Choroid plexus epithelial cell (primary cell): ENCODE measurements around the gene GRB10.

Experiments
- DNase-seq: peaks from one replicate; pipeline ENCODE4 v3.0.0-alpha.2; 2010; ENCODE audit warnings: low read depth
- H3K4me3 ChIP-seq: 2 replicates; pipeline ENCODE4 v1.5.1; 2011; ENCODE audit warnings: low read depth, mild to moderate bottlenecking, control low read depth, low read length, moderate library complexity
- TF ChIP-seq, protein P1 (sequence below): conservative IDR thresholded peaks from 2 replicates; pipeline ENCODE4 v1.5.1; 2011; ENCODE audit warnings: low read depth, mild to moderate bottlenecking, control low read depth, inconsistent platforms, low read length, moderate library complexity

GRB10 gene

DNA sequence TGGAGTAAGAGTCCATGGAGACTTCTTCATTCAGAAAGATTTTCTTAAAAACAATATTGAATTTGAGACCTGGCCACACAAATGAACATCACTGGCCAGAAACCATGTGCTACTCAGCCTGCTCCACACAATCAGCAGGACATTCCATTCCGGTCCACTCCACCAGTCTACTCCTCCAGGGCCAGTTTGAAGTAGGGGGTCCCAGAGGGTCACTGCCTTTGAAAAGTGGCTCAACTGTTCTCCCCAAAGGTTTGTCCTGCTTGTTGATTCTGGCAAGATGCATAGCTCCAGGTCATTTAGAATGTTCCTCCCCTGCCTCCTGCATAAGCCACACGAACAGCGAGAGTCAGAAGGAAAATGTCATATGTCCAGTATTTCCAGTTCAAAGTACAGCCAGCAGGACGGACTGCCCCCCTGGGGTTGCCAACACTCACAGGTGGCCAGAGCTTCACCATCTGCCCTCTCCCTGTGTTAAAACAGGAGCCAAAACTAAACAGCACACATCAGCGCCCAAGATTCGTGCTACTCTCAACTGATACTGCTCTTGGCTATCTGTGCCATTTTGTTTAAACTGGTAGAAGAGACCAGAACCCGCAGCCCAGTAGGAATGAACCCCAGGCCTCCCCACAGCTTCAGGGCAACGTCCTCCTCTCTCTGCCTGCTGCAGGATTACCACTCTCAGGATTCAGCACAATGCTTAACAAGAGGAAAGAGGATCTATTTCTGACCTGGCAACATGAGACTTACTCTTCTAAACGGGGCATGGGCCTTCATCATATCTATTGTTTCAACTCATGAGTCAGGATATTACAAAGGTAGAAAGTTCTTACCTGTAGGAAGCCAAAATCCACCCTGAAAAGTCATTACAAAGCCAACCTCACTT lies 11.3 kb downstream of the GRB10 start:
- H3K4me3 ChIP-seq = no peak overlapping the region
- peak; percentile 43 for DNase-seq
- TF ChIP-seq, protein P1, sequence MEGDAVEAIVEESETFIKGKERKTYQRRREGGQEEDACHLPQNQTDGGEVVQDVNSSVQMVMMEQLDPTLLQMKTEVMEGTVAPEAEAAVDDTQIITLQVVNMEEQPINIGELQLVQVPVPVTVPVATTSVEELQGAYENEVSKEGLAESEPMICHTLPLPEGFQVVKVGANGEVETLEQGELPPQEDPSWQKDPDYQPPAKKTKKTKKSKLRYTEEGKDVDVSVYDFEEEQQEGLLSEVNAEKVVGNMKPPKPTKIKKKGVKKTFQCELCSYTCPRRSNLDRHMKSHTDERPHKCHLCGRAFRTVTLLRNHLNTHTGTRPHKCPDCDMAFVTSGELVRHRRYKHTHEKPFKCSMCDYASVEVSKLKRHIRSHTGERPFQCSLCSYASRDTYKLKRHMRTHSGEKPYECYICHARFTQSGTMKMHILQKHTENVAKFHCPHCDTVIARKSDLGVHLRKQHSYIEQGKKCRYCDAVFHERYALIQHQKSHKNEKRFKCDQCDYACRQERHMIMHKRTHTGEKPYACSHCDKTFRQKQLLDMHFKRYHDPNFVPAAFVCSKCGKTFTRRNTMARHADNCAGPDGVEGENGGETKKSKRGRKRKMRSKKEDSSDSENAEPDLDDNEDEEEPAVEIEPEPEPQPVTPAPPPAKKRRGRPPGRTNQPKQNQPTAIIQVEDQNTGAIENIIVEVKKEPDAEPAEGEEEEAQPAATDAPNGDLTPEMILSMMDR = no peak

GRCh38 chr7:50768485-50769474 lies 13.9 kb downstream of the GRB10 start:
- no peak overlapping the region for H3K4me3 ChIP-seq
- TF ChIP-seq, protein P1 = no peak
- no peak for DNase-seq

- TF ChIP-seq, protein P1 = no peak
- no peak for DNase-seq
- no peak overlapping the region for H3K4me3 ChIP-seq
These were observed 15.9 kb downstream of the GRB10 start for GRCh38 chr7:50766849-50767207.

DNA sequence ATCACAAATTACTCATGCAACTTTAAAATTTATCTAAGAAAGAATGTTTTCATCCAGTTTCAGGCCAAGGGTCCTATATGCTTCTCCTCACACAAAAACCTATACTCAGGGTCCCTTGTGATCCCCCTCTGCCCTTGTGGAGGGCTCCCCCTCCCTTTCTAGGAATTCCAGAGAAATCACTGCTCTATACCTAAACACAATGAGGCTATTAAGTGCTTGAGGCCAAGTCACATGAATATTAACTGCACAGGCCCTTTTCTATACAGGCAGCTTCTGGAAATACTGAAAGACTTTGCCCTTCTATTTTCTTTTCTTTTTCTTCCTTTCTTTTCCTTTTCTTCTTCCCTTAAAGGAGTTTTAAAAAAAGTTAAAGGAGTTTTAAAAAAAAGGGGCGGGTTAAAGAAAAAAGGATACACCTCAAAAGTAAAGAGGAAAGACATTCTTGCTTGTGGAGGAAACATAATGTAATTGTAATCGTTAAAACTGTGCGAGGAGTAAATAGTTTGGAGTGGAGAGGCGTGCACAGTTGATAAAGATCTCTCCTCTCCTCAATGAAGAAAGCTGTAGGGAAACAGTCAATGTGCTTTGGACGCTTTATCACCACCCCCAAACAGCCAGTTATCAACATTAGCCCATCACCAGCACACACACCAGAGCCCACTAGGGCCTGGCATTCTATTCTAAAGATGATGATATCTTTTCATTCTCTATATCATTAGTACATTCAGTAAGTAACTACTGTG lies 16.4 kb downstream of the GRB10 start:
- TF ChIP-seq, protein P1 = no peak
- H3K4me3 ChIP-seq = no peak overlapping the region
- no peak for DNase-seq

DNA sequence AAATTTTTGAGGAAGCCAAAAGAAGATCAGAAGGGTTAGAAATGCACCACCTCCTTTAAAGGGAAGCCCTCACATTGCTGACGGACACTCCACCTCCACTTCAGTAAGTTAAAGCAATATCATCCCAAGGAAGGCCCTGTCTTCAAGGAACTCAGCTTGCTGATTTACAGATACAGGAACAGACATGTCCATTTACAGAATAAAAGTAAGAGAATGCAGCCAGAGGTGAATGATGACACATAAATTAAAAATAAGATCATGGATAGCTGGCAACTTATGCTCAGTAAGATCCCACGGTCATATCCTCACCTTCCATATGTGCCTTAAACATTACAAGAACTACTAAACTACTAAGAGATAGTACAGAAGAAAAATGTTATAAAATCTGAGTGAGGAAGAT lies 20.4 kb downstream of the GRB10 start:
- TF ChIP-seq, protein P1 = no peak
- DNase-seq = no peak
- H3K4me3 ChIP-seq = no peak overlapping the region

DNA sequence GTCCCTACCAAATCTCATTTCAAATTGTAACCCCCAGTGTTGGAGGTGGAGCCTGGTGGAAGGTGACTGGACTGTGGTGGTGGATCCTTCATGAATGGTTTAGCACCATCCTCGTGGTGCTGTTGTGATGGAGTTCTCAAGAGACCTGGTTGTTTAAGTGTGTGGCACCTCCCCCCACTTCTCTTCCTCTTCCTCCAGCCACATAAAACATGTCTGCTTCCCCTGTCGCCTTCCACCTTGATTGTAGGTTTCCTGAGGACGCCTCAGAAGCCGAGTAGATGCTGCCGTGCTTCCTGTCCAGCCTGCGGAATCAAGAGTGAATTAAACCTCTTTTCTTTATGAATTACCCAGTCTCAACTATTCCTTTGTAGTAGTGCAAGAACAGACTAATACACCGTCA lies 21.0 kb downstream of the GRB10 start:
- DNase-seq = no peak
- TF ChIP-seq, protein P1 = no peak
- H3K4me3 ChIP-seq = no peak overlapping the region
